Measurements from ENCODE around the gene IGFALS.

The IGFALS gene

GRCh38 chr16:1779741-1780676 lies 13.5 kb downstream of the IGFALS start:
- no peak for DNase-seq

GRCh38 chr16:1779234-1779701 lies 14.2 kb downstream of the IGFALS start:
- no peaks in the 10 kb centered on the region for H3K27me3 ChIP-seq (ENCODE audit: control insufficient read depth in 1 of 2, insufficient read depth in 1 of 2, low read length in 2 of 2)
- no peak overlapping the region for H3K9ac ChIP-seq (ENCODE audit: low read length)
- H3K23ac ChIP-seq (ENCODE audit: low read length in 2 of 2), result no peak overlapping the region
- H2AK5ac ChIP-seq (ENCODE audit: low read length, severe bottlenecking), result no peak overlapping the region
- no peak overlapping the region for H3K4me3 ChIP-seq (ENCODE audit: insufficient read depth in 1 of 2, low read depth in 1 of 2, low read length in 2 of 2)
- H2BK120ac ChIP-seq (ENCODE audit: low read depth, low read length), result no peak overlapping the region
- H3K9me3 ChIP-seq (ENCODE audit: control insufficient read depth, low read length), result no peaks in the 10 kb centered on the region
- H3K18ac ChIP-seq (ENCODE audit: low read depth in 1 of 2, low read length in 2 of 2), result no peak overlapping the region
- H3K4me2 ChIP-seq (ENCODE audit: low read length, poor library complexity, severe bottlenecking), result no peak overlapping the region
- no peak overlapping the region for H2BK5ac ChIP-seq (ENCODE audit: low read depth, low read length, poor library complexity, severe bottlenecking)
- no peak overlapping the region for H2BK12ac ChIP-seq (ENCODE audit: low read length in 2 of 2)
- H3K14ac ChIP-seq (ENCODE audit: low read length in 2 of 2), result no peak overlapping the region
- H3K4me1 ChIP-seq (ENCODE audit: control insufficient read depth, insufficient read depth, low read depth, low read length), result peaks cover 54% of the 10 kb centered on the region
- H2BK15ac ChIP-seq (ENCODE audit: low read depth, poor library complexity, severe bottlenecking), result no peak overlapping the region
- no peak overlapping the region for H2AFZ ChIP-seq (ENCODE audit: low read depth, low read length)
- H4K91ac ChIP-seq (ENCODE audit: low read length), result no peak overlapping the region
- H3K27ac ChIP-seq (ENCODE audit: low read length, poor library complexity, severe bottlenecking), result no peak overlapping the region
- peaks cover 50 to 67% of the 10 kb centered on the region in 2 experiments for H3K36me3 ChIP-seq (ENCODE audit: control insufficient read depth in 1 of 2, insufficient read depth in 2 of 2, low read depth in 1 of 2, low read length in 2 of 2)
- no peak overlapping the region for H4K8ac ChIP-seq (ENCODE audit: low read length)
- H3K79me1 ChIP-seq (replicated peaks; ENCODE audit: low read length, poor library complexity, severe bottlenecking), result peaks cover 43% of the 10 kb centered on the region
- no peak overlapping the region for H3K4ac ChIP-seq (ENCODE audit: low read depth in 1 of 2, low read length in 2 of 2)
- 91% methylated on average over 8 of the region's 8 CpGs for WGBS
- no peak for DNase-seq

More at GRCh38 chr16:1779741-1780676, 13.5 kb downstream of the IGFALS start:
- Histone ChIP-seq H2AFZ (ENCODE audit: low read depth, low read length) (no peak overlapping the region), H3K4ac (ENCODE audit: low read depth in 1 of 2, low read length in 2 of 2) (no peak overlapping the region), H3K4me2 (ENCODE audit: low read length, poor library complexity, severe bottlenecking) (no peak overlapping the region), H4K91ac (ENCODE audit: low read length) (no peak overlapping the region), H3K23ac (ENCODE audit: low read length in 2 of 2) (no peak overlapping the region), H2BK12ac (ENCODE audit: low read length in 2 of 2) (no peak overlapping the region), H3K9me3 (ENCODE audit: control insufficient read depth, low read length) (no peaks in the 10 kb centered on the region), H3K9ac (ENCODE audit: low read length) (no peak overlapping the region), H3K4me1 (ENCODE audit: control insufficient read depth, insufficient read depth, low read depth, low read length) (peaks cover 47% of the 10 kb centered on the region), H3K36me3 (ENCODE audit: control insufficient read depth in 1 of 2, insufficient read depth in 2 of 2, low read depth in 1 of 2, low read length in 2 of 2) (peaks cover 51 to 63% of the 10 kb centered on the region in 2 experiments), H3K18ac (ENCODE audit: low read depth in 1 of 2, low read length in 2 of 2) (no peak overlapping the region), H3K27ac (ENCODE audit: low read length, poor library complexity, severe bottlenecking) (no peak overlapping the region), H3K14ac (ENCODE audit: low read length in 2 of 2) (no peak overlapping the region), H2BK120ac (ENCODE audit: low read depth, low read length) (no peak overlapping the region), H3K4me3 (ENCODE audit: insufficient read depth in 1 of 2, low read depth in 1 of 2, low read length in 2 of 2) (no peak overlapping the region), H3K27me3 (ENCODE audit: control insufficient read depth in 1 of 2, insufficient read depth in 1 of 2, low read length in 2 of 2) (no peaks in the 10 kb centered on the region), H2BK15ac (ENCODE audit: low read depth, poor library complexity, severe bottlenecking) (no peak overlapping the region), H2AK5ac (ENCODE audit: low read length, severe bottlenecking) (no peak overlapping the region), H2BK5ac (ENCODE audit: low read depth, low read length, poor library complexity, severe bottlenecking) (no peak overlapping the region), H3K79me1 (replicated peaks; ENCODE audit: low read length, poor library complexity, severe bottlenecking) (peaks cover 38% of the 10 kb centered on the region), H4K8ac (ENCODE audit: low read length) (no peak overlapping the region)
- 93% methylated on average over 26 of the region's 27 CpGs for WGBS

- H3K23ac ChIP-seq (ENCODE audit: low read length in 2 of 2), result no peak overlapping the region
- no peak overlapping the region for H3K4ac ChIP-seq (ENCODE audit: low read depth in 1 of 2, low read length in 2 of 2)
- H4K8ac ChIP-seq (ENCODE audit: low read length), result no peak overlapping the region
- H2BK15ac ChIP-seq (ENCODE audit: low read depth, poor library complexity, severe bottlenecking), result no peak overlapping the region
- H2BK5ac ChIP-seq (ENCODE audit: low read depth, low read length, poor library complexity, severe bottlenecking), result no peak overlapping the region
- H2BK12ac ChIP-seq (ENCODE audit: low read length in 2 of 2), result no peak overlapping the region
- peaks cover 50 to 67% of the 10 kb centered on the region in 2 experiments for H3K36me3 ChIP-seq (ENCODE audit: control insufficient read depth in 1 of 2, insufficient read depth in 2 of 2, low read depth in 1 of 2, low read length in 2 of 2)
- no peak overlapping the region for H4K91ac ChIP-seq (ENCODE audit: low read length)
- H2AFZ ChIP-seq (ENCODE audit: low read depth, low read length), result no peak overlapping the region
- no peaks in the 10 kb centered on the region for H3K9me3 ChIP-seq (ENCODE audit: control insufficient read depth, low read length)
- 89% methylated on average over 30 of the region's 34 CpGs for WGBS
- peaks cover 58% of the 10 kb centered on the region for H3K4me1 ChIP-seq (ENCODE audit: control insufficient read depth, insufficient read depth, low read depth, low read length)
- peak overlapping the region; percentile 19 for H3K27ac ChIP-seq (ENCODE audit: low read length, poor library complexity, severe bottlenecking)
- H2AK5ac ChIP-seq (ENCODE audit: low read length, severe bottlenecking), result no peak overlapping the region
- H3K18ac ChIP-seq (ENCODE audit: low read depth in 1 of 2, low read length in 2 of 2), result no peak overlapping the region
- H3K14ac ChIP-seq (ENCODE audit: low read length in 2 of 2), result no peak overlapping the region
- peak overlapping the region; percentile 23 for H3K4me2 ChIP-seq (ENCODE audit: low read length, poor library complexity, severe bottlenecking)
- DNase-seq, result no peak
- H3K79me1 ChIP-seq (replicated peaks; ENCODE audit: low read length, poor library complexity, severe bottlenecking), result peaks cover 39% of the 10 kb centered on the region
- no peak overlapping the region for H2BK120ac ChIP-seq (ENCODE audit: low read depth, low read length)
- no peaks in the 10 kb centered on the region for H3K27me3 ChIP-seq (ENCODE audit: control insufficient read depth in 1 of 2, insufficient read depth in 1 of 2, low read length in 2 of 2)
- H3K4me3 ChIP-seq (ENCODE audit: insufficient read depth in 1 of 2, low read depth in 1 of 2, low read length in 2 of 2), result no peak overlapping the region
- H3K9ac ChIP-seq (ENCODE audit: low read length), result no peak overlapping the region
Measured at GRCh38 chr16:1778200-1779179, 15.0 kb downstream of the IGFALS start.

Data from mesenchymal stem cell (in vitro differentiated cells and primary cell).